NB4 (cell line): Measurements from ENCODE around the gene SURF4.

Experiments
- MYC ChIP-seq: IDR thresholded peaks from 2 replicates; pipeline ENCODE4 v1.6.1; 2011; ENCODE audit warnings: low read depth, low read length
- POLR2A ChIP-seq: IDR thresholded peaks from 2 replicates; pipeline ENCODE4 v1.6.1; 2011; ENCODE audit warnings: mild to moderate bottlenecking; ENCODE audit not compliant: insufficient read length; ENCODE audit errors: extremely low read depth
- TF ChIP-seq, protein P1 (sequence below): IDR thresholded peaks from one replicate; pipeline ENCODE4 v1.5.1; 2012; ENCODE audit warnings: low read depth, low read length
- TF ChIP-seq, protein P2 (sequence below): IDR thresholded peaks from 2 replicates; pipeline ENCODE4 v1.6.1; 2011; ENCODE audit warnings: low read depth, low read length

DNA sequence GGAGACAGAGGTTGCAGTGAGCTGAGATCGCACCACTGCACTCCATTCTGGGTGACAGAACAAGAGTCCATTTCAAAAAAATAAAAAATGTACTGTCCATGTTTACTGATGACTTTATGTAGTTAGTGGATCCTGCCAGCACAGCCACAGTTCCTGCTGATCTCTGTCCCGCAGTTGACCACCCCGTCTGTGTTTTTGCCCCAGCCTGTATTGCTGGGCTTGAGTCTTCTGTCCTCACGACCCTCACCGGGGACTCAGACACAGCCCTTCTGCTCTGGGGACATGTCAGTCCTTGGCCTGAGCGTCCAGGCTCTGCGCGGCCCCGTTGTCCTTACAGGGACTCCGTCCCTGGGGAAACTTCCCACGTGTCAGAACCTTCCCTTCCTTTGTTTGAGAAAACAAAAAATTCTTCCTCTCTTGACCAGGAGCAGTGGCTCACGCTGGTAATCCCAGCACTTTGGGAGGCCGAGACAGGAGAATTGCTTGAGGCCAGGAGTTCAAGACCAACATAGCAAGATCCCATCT lies 54.4 kb downstream of the SURF4 start:
- no peak for TF ChIP-seq POLR2A
- TF ChIP-seq, protein P1, sequence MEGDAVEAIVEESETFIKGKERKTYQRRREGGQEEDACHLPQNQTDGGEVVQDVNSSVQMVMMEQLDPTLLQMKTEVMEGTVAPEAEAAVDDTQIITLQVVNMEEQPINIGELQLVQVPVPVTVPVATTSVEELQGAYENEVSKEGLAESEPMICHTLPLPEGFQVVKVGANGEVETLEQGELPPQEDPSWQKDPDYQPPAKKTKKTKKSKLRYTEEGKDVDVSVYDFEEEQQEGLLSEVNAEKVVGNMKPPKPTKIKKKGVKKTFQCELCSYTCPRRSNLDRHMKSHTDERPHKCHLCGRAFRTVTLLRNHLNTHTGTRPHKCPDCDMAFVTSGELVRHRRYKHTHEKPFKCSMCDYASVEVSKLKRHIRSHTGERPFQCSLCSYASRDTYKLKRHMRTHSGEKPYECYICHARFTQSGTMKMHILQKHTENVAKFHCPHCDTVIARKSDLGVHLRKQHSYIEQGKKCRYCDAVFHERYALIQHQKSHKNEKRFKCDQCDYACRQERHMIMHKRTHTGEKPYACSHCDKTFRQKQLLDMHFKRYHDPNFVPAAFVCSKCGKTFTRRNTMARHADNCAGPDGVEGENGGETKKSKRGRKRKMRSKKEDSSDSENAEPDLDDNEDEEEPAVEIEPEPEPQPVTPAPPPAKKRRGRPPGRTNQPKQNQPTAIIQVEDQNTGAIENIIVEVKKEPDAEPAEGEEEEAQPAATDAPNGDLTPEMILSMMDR = no peak
- no peak for TF ChIP-seq MYC
- TF ChIP-seq, protein P2, sequence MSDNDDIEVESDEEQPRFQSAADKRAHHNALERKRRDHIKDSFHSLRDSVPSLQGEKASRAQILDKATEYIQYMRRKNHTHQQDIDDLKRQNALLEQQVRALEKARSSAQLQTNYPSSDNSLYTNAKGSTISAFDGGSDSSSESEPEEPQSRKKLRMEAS = no peak
